GM21526 (cell line): ENCODE results near the gene SNRPN.
A peak's percentile ranks its signal among the peaks of the same experiment; 100 is the strongest.
"Not testable (repeated sequence)": the region's sequence is repeated elsewhere in the genome, so short reads cannot be mapped to it uniquely, and the experiment has no call there.

ENCODE experiments used
- ATAC-seq: cut with Tn5 transposase; IDR thresholded peaks from one replicate; pipeline ENCODE4 v1.9.1; 2021; ENCODE audit warnings: moderate library complexity; ENCODE audit not compliant: unreplicated experiment, low FRiP score

The SNRPN gene

GRCh38 chr15:24954783-24955530, at the start of gene SNRPN, which contains the start of gene SNURF:
TSS of gene SNRPN (plus strand) at chr15:24954987. CDS start at chr15:24974454, 19,467 bp downstream.
TSS of gene SNURF (plus strand) at chr15:24954987. CDS start at chr15:24955049, 62 bp downstream.
- ATAC-seq, result no peak

GRCh38 chr15:24916305-24917009, 38.3 kb upstream of the SNRPN start:
- no peak for ATAC-seq

- ATAC-seq, result no peak
Observed at GRCh38 chr15:24917431-24917830, 37.4 kb upstream of the SNRPN start.

- ATAC-seq, result no peak
Observed at GRCh38 chr15:24919446-24919845, 35.3 kb upstream of the SNRPN start.

GRCh38 chr15:24922781-24923180, 32.0 kb upstream of the SNRPN start:
- not testable (repeated sequence) for ATAC-seq

GRCh38 chr15:24924153-24924552, 30.6 kb upstream of the SNRPN start:
- no peak for ATAC-seq

GRCh38 chr15:24924621-24925020, 30.2 kb upstream of the SNRPN start:
- ATAC-seq, result no peak

GRCh38 chr15:24931874-24932732, 22.7 kb upstream of the SNRPN start:
- ATAC-seq, result not testable (repeated sequence)

GRCh38 chr15:24933716-24934115, 21.1 kb upstream of the SNRPN start:
- no peak for ATAC-seq

GRCh38 chr15:24938224-24938623, 16.6 kb upstream of the SNRPN start:
- not testable (repeated sequence) for ATAC-seq

GRCh38 chr15:24940236-24940635, 14.6 kb upstream of the SNRPN start:
- no peak for ATAC-seq

- ATAC-seq, result no peak
Observed at GRCh38 chr15:24943361-24943760, 11.4 kb upstream of the SNRPN start.

GRCh38 chr15:24944954-24945353, 9.8 kb upstream of the SNRPN start:
- ATAC-seq, result no peak

GRCh38 chr15:24945711-24946110, 9.1 kb upstream of the SNRPN start:
- ATAC-seq, result no peak

GRCh38 chr15:24948495-24948894, 6.3 kb upstream of the SNRPN start:
- ATAC-seq, result no peak

GRCh38 chr15:24955531-24955921, 739 bp downstream of the SNRPN start:
- ATAC-seq, result no peak

GRCh38 chr15:24956111-24956838, 1.5 kb downstream of the SNRPN start:
- ATAC-seq, result peak; percentile 60

GRCh38 chr15:24957691-24958090, 2.9 kb downstream of the SNRPN start:
- ATAC-seq, result no peak

- ATAC-seq, result no peak
Observed at GRCh38 chr15:24961967-24962366, 7.2 kb downstream of the SNRPN start.

GRCh38 chr15:24962880-24963279, 8.1 kb downstream of the SNRPN start:
- ATAC-seq, result no peak
